KMS-11 (cell line): ENCODE measurements around the gene CHDH.

Source experiments
- H2AFZ ChIP-seq: fragments of 200-600 bp; sonication (generic); 2 replicates; pipeline ENCODE4 v1.6.1; 2016; ENCODE audit warnings: antibody characterized with exemption, mixed run types, low read depth
- H3K27ac ChIP-seq: fragments of 200-600 bp; sonication (generic); 2 replicates; pipeline ENCODE4 v1.6.1; 2016; ENCODE audit warnings: mild to moderate bottlenecking, mixed run types
- H3K27me3 ChIP-seq: fragments of 200-600 bp; sonication (generic); 2 replicates; pipeline ENCODE4 v1.6.1; 2017; ENCODE audit warnings: mild to moderate bottlenecking, low read depth, mixed run types, moderate library complexity; ENCODE audit not compliant: insufficient read depth
- H3K36me3 ChIP-seq: fragments of 200-600 bp; sonication (generic); 2 replicates; pipeline ENCODE4 v1.6.1; 2017; ENCODE audit warnings: mild to moderate bottlenecking, mixed run types; ENCODE audit not compliant: insufficient read depth
- H3K4me1 ChIP-seq: fragments of 200-600 bp; sonication (generic); 2 replicates; pipeline ENCODE4 v1.6.1; 2016; ENCODE audit warnings: mild to moderate bottlenecking, low read depth, mixed run types; ENCODE audit not compliant: poor library complexity, severe bottlenecking
- H3K4me2 ChIP-seq: fragments of 200-600 bp; sonication (generic); 2 replicates; pipeline ENCODE4 v1.7.0; 2016; ENCODE audit warnings: mild to moderate bottlenecking, mixed run types
- H3K4me3 ChIP-seq: fragments of 200-600 bp; sonication (generic); IDR thresholded peaks from 2 replicates; pipeline ENCODE4 v1.6.1; 2017; ENCODE audit warnings: low read depth, low read length, mixed read lengths; ENCODE audit not compliant: insufficient read depth
- H3K79me2 ChIP-seq: fragments of 200-600 bp; sonication (generic); 2 replicates; pipeline ENCODE4 v1.6.1; 2016; ENCODE audit warnings: low read depth, mixed run types; ENCODE audit not compliant: insufficient read depth
- H3K9ac ChIP-seq: fragments of 200-600 bp; sonication (generic); 2 replicates; pipeline ENCODE4 v1.6.1; 2016; ENCODE audit warnings: mild to moderate bottlenecking, mixed run types
- H4K20me1 ChIP-seq: fragments of 200-600 bp; sonication (generic); 2 replicates; pipeline ENCODE4 v1.6.1; 2016; ENCODE audit warnings: mild to moderate bottlenecking, mixed run types; ENCODE audit not compliant: insufficient read depth
- TF ChIP-seq, protein P1 (sequence below): fragments of 200-600 bp; sonication (generic); conservative IDR thresholded peaks from 2 replicates; pipeline ENCODE4 v1.6.1; 2017; ENCODE audit warnings: low read depth, mild to moderate bottlenecking, antibody characterized with exemption, low read length, moderate library complexity, mixed read lengths

CHDH gene

GRCh38 chr3:53888232-53888631 lies 42.0 kb upstream of the CHDH start:
- Histone ChIP-seq H3K79me2 (peaks cover 42% of the 10 kb centered on the region), H3K4me2 (peak overlapping the region; percentile 55)
- TF ChIP-seq, protein P1, sequence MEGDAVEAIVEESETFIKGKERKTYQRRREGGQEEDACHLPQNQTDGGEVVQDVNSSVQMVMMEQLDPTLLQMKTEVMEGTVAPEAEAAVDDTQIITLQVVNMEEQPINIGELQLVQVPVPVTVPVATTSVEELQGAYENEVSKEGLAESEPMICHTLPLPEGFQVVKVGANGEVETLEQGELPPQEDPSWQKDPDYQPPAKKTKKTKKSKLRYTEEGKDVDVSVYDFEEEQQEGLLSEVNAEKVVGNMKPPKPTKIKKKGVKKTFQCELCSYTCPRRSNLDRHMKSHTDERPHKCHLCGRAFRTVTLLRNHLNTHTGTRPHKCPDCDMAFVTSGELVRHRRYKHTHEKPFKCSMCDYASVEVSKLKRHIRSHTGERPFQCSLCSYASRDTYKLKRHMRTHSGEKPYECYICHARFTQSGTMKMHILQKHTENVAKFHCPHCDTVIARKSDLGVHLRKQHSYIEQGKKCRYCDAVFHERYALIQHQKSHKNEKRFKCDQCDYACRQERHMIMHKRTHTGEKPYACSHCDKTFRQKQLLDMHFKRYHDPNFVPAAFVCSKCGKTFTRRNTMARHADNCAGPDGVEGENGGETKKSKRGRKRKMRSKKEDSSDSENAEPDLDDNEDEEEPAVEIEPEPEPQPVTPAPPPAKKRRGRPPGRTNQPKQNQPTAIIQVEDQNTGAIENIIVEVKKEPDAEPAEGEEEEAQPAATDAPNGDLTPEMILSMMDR: no peak

DNA sequence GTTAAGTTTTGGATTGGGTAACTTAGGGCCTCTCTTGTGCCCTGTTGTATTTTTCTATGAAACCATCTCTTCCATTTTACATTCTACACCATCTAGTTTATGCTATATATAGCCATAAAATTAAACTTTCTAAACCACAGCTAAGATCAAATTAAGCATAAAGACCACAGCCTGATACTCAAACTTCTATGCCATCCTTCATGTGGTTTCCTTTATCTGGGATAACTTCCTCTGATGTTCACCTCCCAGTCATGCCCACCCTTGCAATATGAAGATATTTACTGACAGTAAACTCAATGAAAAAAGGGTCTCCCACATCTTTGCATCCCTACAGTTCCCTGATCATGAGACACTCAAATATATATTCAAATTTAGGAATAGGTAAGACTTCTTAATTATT lies 41.2 kb upstream of the CHDH start:
- H3K79me2 ChIP-seq: peaks cover 42% of the 10 kb centered on the region
- H3K4me1 ChIP-seq: peaks cover 58% of the 10 kb centered on the region
- no peaks in the 10 kb centered on the region; the same call in 1 of the 2 replicates for H3K36me3 ChIP-seq
- no peak overlapping the region for H3K4me3 ChIP-seq
- H3K27ac ChIP-seq: peak overlapping the region; percentile 60
- H3K9ac ChIP-seq: no peak overlapping the region
- H3K4me2 ChIP-seq: peak overlapping the region; percentile 55
- no peaks in the 10 kb centered on the region for H4K20me1 ChIP-seq
- TF ChIP-seq, protein P1: no peak
- H2AFZ ChIP-seq: no peak overlapping the region
- no peaks in the 10 kb centered on the region for H3K27me3 ChIP-seq

More at GRCh38 chr3:53888232-53888631, 42.0 kb upstream of the CHDH start:
- Histone ChIP-seq H3K9ac (no peak overlapping the region), H2AFZ (no peak overlapping the region), H3K27ac (peak overlapping the region; percentile 60; the same call in 1 of the 2 replicates), H3K36me3 (no peaks in the 10 kb centered on the region; the same call in 1 of the 2 replicates), H4K20me1 (no peaks in the 10 kb centered on the region), H3K27me3 (no peaks in the 10 kb centered on the region), H3K4me3 (no peak overlapping the region), H3K4me1 (peaks cover 58% of the 10 kb centered on the region)

- TF ChIP-seq, protein P1: no peak
- Histone ChIP-seq H3K27me3 (no peaks in the 10 kb centered on the region), H4K20me1 (no peaks in the 10 kb centered on the region)
These were observed 39.0 kb upstream of the CHDH start for GRCh38 chr3:53885239-53885638.

GRCh38 chr3:53884623-53885022 lies 38.4 kb upstream of the CHDH start:
- no peak overlapping the region for H3K4me3 ChIP-seq
- no peaks in the 10 kb centered on the region for H3K27me3 ChIP-seq
- H4K20me1 ChIP-seq: no peaks in the 10 kb centered on the region
- H3K9ac ChIP-seq: no peak overlapping the region
- no peak overlapping the region for H3K4me2 ChIP-seq
- H2AFZ ChIP-seq: no peak overlapping the region
- no peaks in the 10 kb centered on the region; the same call in 1 of the 2 replicates for H3K36me3 ChIP-seq
- TF ChIP-seq, protein P1: no peak
- H3K79me2 ChIP-seq: peaks cover 23% of the 10 kb centered on the region; the same call in 1 of the 2 replicates
- no peak overlapping the region for H3K27ac ChIP-seq
- H3K4me1 ChIP-seq: peaks cover 55% of the 10 kb centered on the region

More at GRCh38 chr3:53885239-53885638, 39.0 kb upstream of the CHDH start:
- peaks cover 61% of the 10 kb centered on the region for H3K4me1 ChIP-seq
- H3K4me2 ChIP-seq: no peak overlapping the region
- peaks cover 29% of the 10 kb centered on the region for H3K79me2 ChIP-seq
- no peak overlapping the region for H3K4me3 ChIP-seq
- no peak overlapping the region for H2AFZ ChIP-seq
- no peak overlapping the region for H3K27ac ChIP-seq
- H3K9ac ChIP-seq: no peak overlapping the region
- H3K36me3 ChIP-seq: no peaks in the 10 kb centered on the region; the same call in 1 of the 2 replicates
